Fibroblast of upper back skin (primary cell): ENCODE measurements around the gene ABCA3.
A peak's percentile ranks its signal among the peaks of the same experiment; 100 is the strongest.

Source experiments
- DNase-seq: peaks from one replicate; pipeline ENCODE4 v3.0.0-alpha.2; 2013

ABCA3 gene

DNA sequence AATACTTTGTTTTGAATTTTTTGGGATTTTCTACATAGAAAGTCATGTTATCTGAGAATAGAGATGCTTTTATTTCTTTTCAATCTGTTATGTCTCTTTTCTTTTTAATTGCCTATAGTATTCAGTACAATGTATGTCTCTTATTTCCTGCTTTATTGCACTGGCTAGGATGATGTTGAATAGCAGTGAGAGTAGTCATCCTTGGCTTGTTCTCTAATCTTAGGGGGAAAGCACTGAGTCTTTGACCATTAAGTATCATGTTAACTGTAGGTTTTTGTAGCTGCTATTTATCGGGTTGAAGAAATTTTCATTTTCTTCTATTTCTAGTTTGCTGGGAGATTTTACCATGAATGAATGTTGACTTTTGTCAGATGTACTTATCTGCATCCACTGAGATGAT, 10.0 kb upstream of the ABCA3 start:
- peak; percentile 43 for DNase-seq

- DNase-seq: no peak
These were observed 2.7 kb upstream of the ABCA3 start for GRCh38 chr16:2343211-2343610.

GRCh38 chr16:2341456-2342447, 1.2 kb upstream of the ABCA3 start:
- DNase-seq: no peak

GRCh38 chr16:2339521-2340484, 725 bp downstream of the ABCA3 start:
- DNase-seq: no peak

DNA sequence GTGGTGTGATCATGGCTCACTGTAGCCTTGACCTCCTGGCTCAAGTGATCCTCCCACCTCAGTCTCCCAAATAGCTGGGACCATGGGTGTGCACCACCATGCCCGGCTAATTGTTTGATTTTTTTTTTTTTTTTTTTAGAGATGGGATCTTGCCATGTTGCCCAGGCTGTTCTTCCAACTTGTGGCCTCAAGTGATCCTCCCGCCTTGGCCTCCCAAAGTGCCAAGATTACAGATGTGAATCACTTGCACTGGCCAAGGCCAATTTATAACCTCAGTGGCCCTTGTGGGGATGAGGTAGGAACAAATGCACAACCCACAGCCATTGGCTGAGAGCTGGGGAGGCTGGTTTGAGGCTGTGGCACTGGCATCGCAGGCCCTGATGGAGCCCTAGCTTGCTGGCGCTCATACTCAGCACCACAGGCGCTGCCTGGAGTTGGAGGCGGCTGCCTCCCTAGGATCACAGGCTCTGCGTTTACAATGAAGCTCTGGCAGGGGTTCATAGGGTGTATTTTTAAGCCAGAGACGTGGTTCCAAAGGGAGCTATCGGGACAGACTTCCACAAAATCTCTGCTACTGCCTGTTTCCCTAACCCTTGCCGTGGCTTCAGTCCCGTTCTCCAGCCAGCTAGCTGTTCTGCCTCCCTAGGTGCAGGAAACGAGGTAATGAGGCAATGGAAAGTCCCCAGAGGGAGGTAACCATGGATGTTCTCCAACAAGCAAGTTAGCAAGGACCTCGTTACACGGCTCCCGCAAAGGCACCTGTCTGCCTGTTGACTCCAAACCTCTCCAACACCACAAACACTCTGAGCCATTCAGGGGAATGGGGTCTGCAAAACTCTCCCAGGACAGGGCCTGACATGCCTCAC, 2.9 kb downstream of the ABCA3 start:
- no peak for DNase-seq

GRCh38 chr16:2335286-2335895, 5.1 kb downstream of the ABCA3 start:
- DNase-seq: no peak

- DNase-seq: peak; percentile 14
These were observed 6.7 kb downstream of the ABCA3 start for GRCh38 chr16:2333772-2334379.

GRCh38 chr16:2333231-2333630, 7.3 kb downstream of the ABCA3 start:
- no peak for DNase-seq

DNA sequence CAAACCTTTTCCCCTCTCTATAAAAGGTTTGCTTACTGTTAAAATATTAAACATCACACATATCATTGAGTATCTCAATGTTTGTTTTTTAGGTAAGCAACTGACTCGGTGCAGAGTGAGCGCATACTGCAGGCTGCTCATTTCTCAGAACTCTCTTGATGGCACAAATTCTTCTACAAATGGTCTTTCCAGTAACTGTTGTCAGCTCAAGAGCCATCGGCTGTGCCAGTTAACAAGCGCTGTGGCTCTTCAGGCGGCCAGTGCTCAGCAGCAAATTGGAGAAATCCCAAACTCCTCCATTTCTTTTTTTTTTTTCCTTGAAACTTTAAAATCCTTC, 8.6 kb downstream of the ABCA3 start:
- no peak for DNase-seq

- no peak for DNase-seq
These were observed 9.2 kb downstream of the ABCA3 start for GRCh38 chr16:2331199-2331930.

GRCh38 chr16:2329532-2329931, 11.0 kb downstream of the ABCA3 start:
- DNase-seq: no peak

- DNase-seq: no peak
These were observed 12.1 kb downstream of the ABCA3 start for GRCh38 chr16:2328428-2328827.

DNA sequence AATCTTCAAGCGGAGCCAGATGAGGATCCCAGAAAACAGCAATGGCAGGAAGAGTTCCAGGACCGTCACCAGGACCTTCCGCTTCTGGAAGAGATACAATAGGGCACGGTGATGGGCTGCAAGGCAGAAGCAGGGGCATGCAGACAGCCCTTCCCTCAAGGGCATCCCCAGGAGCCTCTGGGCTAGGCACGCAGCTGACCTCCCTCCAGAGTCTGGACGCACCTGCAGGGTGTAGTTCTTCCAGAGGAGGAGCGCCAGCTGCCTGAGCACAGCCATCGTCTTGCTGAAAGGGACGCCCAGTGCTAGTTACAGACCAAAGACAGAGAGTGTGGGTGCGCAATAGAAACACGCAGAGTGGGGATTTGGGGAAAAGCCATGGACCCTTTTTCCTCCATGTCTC, 14.3 kb downstream of the ABCA3 start:
- DNase-seq: no peak

GRCh38 chr16:2325791-2326190, 14.7 kb downstream of the ABCA3 start:
- no peak for DNase-seq

DNA sequence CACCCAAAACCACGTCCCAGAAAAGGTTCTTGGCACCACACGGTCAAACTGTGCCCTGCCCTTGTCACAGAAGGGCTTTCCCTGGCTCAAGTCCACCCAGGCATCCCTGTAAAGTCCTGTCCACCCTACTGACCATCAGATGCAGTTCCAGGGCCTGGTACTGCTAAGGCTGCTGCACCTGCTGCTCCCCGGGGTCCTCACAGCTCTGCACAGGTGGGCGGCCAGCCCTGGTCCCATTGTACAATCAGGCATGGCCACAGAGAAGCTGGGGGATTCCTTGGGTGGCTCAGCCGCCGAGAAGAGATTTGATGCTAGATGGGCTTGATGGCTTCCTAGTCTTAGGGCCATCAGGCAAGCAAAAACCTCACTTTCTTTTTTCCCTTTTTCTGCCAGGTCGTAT, 15.3 kb downstream of the ABCA3 start:
- DNase-seq: no peak

- DNase-seq: no peak
These were observed 16.1 kb downstream of the ABCA3 start for GRCh38 chr16:2324296-2324859.

- no peak for DNase-seq
These were observed 16.8 kb downstream of the ABCA3 start for GRCh38 chr16:2323701-2324100.

- DNase-seq: no peak
These were observed 20.9 kb downstream of the ABCA3 start for GRCh38 chr16:2319606-2320005.

- no peak for DNase-seq
These were observed 23.1 kb downstream of the ABCA3 start for GRCh38 chr16:2317231-2318020.
